ENCODE results near the gene SHFL. TPM values are rescaled to one million over a fixed set of nuclear protein-coding genes. Genes with fewer than 3 reads are reported as not detected.
A peak's percentile ranks its signal among the peaks of the same experiment; 100 is the strongest.

Gene SHFL
- total RNA-seq, 1 donor from 2014 or later = 98.0 TPM

DNA sequence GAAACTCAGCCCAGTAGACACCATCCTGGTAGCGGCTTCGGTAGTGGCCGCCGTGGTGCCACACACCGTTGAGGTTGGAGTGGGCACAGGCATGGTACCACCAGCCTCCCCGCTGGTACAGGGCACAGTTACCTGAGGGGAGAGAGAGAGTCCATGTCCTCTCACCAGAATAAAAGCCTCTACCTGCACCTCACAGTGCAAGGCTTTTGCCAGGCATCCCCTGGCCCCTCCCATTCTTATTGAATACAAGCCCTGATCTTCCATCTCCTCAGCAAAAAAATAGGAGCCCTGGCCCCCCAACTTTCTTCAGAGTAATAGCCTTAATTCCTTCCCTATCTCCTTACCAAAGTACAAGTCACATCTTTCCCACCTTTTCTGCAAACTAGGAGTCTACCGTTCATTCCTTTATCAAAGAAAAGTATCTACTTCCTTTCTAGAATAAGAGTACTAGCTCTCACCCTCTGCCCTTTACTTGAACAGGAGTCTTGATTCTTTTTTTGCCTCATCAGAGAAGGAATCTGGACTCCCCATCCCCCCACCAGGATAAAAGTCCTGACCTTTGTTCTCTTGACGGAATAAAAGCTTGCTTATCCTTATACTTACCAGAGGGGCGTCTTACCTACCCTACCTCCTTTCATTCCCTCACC is 6.7 kb downstream of the SHFL start:
- TF ChIP-seq, protein P1, sequence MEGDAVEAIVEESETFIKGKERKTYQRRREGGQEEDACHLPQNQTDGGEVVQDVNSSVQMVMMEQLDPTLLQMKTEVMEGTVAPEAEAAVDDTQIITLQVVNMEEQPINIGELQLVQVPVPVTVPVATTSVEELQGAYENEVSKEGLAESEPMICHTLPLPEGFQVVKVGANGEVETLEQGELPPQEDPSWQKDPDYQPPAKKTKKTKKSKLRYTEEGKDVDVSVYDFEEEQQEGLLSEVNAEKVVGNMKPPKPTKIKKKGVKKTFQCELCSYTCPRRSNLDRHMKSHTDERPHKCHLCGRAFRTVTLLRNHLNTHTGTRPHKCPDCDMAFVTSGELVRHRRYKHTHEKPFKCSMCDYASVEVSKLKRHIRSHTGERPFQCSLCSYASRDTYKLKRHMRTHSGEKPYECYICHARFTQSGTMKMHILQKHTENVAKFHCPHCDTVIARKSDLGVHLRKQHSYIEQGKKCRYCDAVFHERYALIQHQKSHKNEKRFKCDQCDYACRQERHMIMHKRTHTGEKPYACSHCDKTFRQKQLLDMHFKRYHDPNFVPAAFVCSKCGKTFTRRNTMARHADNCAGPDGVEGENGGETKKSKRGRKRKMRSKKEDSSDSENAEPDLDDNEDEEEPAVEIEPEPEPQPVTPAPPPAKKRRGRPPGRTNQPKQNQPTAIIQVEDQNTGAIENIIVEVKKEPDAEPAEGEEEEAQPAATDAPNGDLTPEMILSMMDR (IDR thresholded peaks at IDR 0.05) = no peak
- DNase-seq (ENCODE audit: low spot score in 2 of 2) = no peak
- no peaks in the 10 kb centered on the region for H3K27me3 ChIP-seq
- no peak overlapping the region for H3K27ac ChIP-seq
- intact Hi-C loops (cut with DNase I) = no loop called here
- peaks cover 10 to 38% of the 10 kb centered on the region in 2 donors for H3K36me3 ChIP-seq
- no peaks in the 10 kb centered on the region for H3K9me3 ChIP-seq
- peaks cover 4 to 8% of the 10 kb centered on the region in 2 donors for H3K4me1 ChIP-seq
- no peak overlapping the region for H3K4me3 ChIP-seq

DNA sequence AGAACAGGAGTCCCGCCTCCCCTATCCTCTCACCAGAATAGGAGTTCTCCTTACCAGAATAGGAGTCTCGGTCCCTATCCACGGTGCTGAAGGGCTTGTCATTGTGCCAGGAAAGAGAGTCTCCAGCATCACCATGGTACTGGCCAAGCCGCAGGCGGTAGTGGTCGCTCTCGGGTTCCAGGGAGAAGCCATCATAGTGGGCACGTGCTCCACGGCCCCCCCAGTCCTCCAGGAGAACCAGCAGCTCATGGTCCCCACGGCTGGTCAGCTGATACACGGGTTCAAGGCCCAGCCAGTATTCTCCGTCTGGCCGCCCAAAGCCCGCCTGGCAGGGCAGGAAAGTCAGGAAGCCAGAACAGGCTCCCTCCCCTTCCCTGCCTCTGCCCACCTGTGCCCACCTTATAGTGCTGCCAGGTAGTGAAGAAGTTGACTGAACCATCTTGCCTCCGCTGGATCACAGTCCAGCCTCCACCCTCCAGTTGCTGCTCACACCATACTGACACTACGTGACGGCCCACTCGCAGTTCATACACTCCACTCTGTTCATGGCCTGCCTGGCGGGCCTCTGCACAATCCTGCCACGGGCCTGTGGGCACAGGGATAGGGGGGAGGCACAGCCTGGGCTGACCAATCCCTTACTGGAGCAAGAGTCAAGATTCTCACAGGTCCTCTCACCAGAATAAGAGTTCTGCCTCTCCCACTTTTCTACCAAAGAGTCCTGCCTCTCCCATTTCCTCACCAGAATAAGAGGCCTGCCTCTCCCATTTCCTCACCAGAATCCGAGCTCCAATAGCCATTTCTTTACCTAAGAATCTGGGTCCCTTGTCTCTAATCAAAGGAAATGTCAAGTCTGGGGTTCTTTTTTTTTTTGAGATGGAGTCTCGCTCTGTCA is 7.4 kb downstream of the SHFL start:
- H3K27me3 ChIP-seq = no peaks in the 10 kb centered on the region
- no peaks in the 10 kb centered on the region for H3K9me3 ChIP-seq
- no peak for DNase-seq (ENCODE audit: low spot score in 2 of 2)
- no peak overlapping the region for H3K27ac ChIP-seq
- peaks cover 4 to 8% of the 10 kb centered on the region in 2 donors for H3K4me1 ChIP-seq
- TF ChIP-seq, protein P1 (IDR thresholded peaks at IDR 0.05) = no peak
- intact Hi-C loops (cut with DNase I) = no loop called here
- no peak overlapping the region for H3K4me3 ChIP-seq
- peaks cover 10 to 38% of the 10 kb centered on the region in 2 donors for H3K36me3 ChIP-seq

DNA sequence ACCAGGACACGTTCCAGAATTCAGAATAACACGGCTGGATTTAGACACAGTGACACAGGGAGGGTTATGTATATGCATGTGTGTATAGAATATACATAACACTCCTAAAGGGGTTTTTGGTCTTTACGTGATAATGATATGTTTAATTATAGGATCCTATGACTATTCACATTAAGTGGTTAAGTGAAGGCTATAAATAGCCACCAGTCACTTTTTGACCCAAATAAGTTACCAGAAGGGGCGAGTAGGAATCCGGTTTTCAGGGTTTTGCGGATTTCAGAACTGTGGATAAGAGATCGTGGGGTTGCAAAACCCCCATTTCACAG is 9.5 kb downstream of the SHFL start:
- peak overlapping the region; percentile 67 to 69 for H3K27ac ChIP-seq
- peaks cover 10 to 21% of the 10 kb centered on the region in 2 donors for H3K36me3 ChIP-seq
- intact Hi-C loops (cut with DNase I) = loop anchor here (5.0 kb wide), 1 partner anchor 157 kb away; the partner anchor contains the start of gene MRPL4
- DNase-seq (ENCODE audit: low spot score in 2 of 2) = no peak
- H3K4me1 ChIP-seq = peaks cover 4 to 8% of the 10 kb centered on the region in 2 donors
- TF ChIP-seq, protein P1 (IDR thresholded peaks at IDR 0.05) = peak in 1 of 3 experiments; percentile 6
- H3K9me3 ChIP-seq = no peaks in the 10 kb centered on the region
- no peaks in the 10 kb centered on the region for H3K27me3 ChIP-seq
- peak overlapping the region in 1 of 2 donors; percentile 44 for H3K4me3 ChIP-seq

DNA sequence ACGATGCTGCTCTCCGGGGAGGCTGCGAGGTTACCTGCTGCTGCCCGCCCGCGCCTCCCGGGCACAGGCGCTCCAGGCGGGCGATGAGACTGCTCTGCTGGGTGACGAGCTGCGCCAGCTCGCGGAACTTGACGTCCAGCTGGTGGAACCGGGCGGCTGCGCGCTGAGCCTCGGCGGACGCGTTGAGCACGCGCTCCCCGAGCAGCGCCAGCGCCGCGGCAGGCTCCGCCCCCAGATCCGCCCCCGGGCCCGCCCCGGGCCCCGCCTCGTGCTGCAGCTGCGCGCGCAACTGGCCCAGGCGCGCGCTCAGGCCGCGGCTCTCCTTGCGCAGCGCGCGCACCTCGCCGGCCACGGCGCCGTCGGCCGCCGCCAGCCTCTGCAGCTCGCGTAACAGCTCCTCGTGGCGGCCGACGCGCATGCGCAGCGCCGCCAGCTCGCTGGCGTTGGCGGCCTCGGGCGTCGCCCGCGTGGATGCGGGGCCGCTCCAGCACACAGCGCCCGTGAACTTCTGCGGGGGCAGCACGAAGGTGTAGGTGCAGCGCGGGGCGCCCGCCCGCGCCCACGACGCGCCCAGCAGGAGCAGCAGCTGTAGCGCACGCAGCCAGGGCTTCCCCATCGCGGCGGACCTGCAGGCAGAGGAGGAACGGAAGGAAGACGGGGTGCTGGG is 10.0 kb downstream of the SHFL start:
- peaks cover 6 to 19% of the 10 kb centered on the region in 2 donors for H3K36me3 ChIP-seq
- DNase-seq (ENCODE audit: low spot score in 2 of 2) = peak; percentile 52 to 94
- no peaks in the 10 kb centered on the region for H3K27me3 ChIP-seq
- peak overlapping the region; percentile 55 to 73 for H3K4me3 ChIP-seq
- no peaks in the 10 kb centered on the region for H3K9me3 ChIP-seq
- intact Hi-C loops (cut with DNase I) = loop anchor here (5.0 kb wide), 1 partner anchor 156 kb away; the partner anchor contains the start of gene MRPL4
- H3K4me1 ChIP-seq = peaks cover 4 to 8% of the 10 kb centered on the region in 2 donors
- TF ChIP-seq, protein P1 (IDR thresholded peaks at IDR 0.05) = peak in 1 of 3 experiments; percentile 26
- peak overlapping the region; percentile 67 to 69 for H3K27ac ChIP-seq

DNA sequence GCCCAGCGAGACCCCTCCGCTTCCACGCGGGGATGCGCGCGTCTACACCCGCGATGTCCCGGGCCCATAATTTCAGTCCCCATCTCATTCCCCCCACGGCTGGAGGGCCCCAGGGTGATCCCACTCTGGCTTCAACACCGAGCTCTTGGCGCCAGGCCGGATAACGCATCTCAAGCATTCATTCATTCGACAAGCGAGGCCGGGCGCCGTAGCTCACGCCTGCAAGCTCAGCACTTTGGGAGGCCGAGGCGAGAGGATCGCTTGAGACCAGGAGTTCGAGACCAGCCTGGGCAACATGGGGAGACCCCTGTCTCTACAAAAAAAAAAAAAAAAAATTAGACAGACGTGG is 10.5 kb downstream of the SHFL start:
- Histone ChIP-seq H3K27me3 (no peaks in the 10 kb centered on the region), H3K4me1 (peaks cover 4 to 8% of the 10 kb centered on the region in 2 donors), H3K9me3 (no peaks in the 10 kb centered on the region), H3K36me3 (peaks cover 2 to 14% of the 10 kb centered on the region in 2 donors), H3K4me3 (peak overlapping the region; percentile 55 to 73), H3K27ac (peak overlapping the region in 1 of 2 donors; percentile 67)
- no peak for DNase-seq (ENCODE audit: low spot score in 2 of 2)
- intact Hi-C loops (cut with DNase I) = loop anchor here (5.0 kb wide), 1 partner anchor 156 kb away; the partner anchor contains the start of gene MRPL4
- TF ChIP-seq, protein P1 (IDR thresholded peaks at IDR 0.05) = no peak

Measured in ascending aorta (tissue), 2 donors.